H1 (cell line): ENCODE data around the gene BRIP1. TPM values are rescaled to one million over a fixed set of nuclear protein-coding genes. Genes with fewer than 3 reads are reported as not detected.

Source experiments
- CTCF ChIA-PET: fragments of 300-600 bp; sonication (Branson Sonifier 250); formaldehyde crosslinking; loops from one replicate; lab custom pipeline; 2021; ENCODE audit not compliant: partially characterized antibody; lab: Charles Lee
- POLR2A ChIA-PET: fragments of 300-600 bp; sonication (Branson Sonifier 250); formaldehyde crosslinking; loops from one replicate; lab custom pipeline; 2021; ENCODE audit warnings: inconsistent platforms; ENCODE audit not compliant: partially characterized antibody; lab: Charles Lee
- DNase-seq, 2 experiments: peaks; one replicate each; pipeline versions ENCODE4 v3.0.0 to v3.0.0-alpha.2; 2010 to 2022; ENCODE audit warnings: low spot score in 2 of 2, low read depth in 1 of 2, mixed read lengths in 1 of 2
- FAIRE-seq: peaks from 2 replicates; lab custom pipeline; 2011; peaks lifted over from hg19 to GRCh38; lab: Jason Lieb, UNC
- H2AFZ ChIP-seq: 2 replicates; pipeline ENCODE4 v1.8.1; 2012; ENCODE audit warnings: low read length, inconsistent platforms
- H2AK5ac ChIP-seq: 2 replicates; pipeline ENCODE4 v1.6.1; 2013; ENCODE audit warnings: low read depth, low read length
- H2BK120ac ChIP-seq: replicated peaks from 2 replicates; pipeline ENCODE3; 2013; ENCODE audit warnings: low read depth, low read length, inconsistent platforms
- H2BK12ac ChIP-seq: 2 replicates; pipeline ENCODE4 v1.6.1; 2013; ENCODE audit warnings: low read depth, low read length
- H2BK15ac ChIP-seq: 2 replicates; pipeline ENCODE4 v1.6.1; 2013; ENCODE audit warnings: low read length
- H2BK20ac ChIP-seq: 2 replicates; pipeline ENCODE4 v1.6.1; 2013; ENCODE audit warnings: low read length
- H2BK5ac ChIP-seq: 2 replicates; pipeline ENCODE4 v1.6.1; 2013; ENCODE audit warnings: low read depth, low read length
- H3K14ac ChIP-seq: 2 replicates; pipeline ENCODE4 v1.6.1; 2013; ENCODE audit warnings: inconsistent platforms; ENCODE audit not compliant: insufficient read length
- H3K18ac ChIP-seq: 2 replicates; pipeline ENCODE4 v1.6.1; 2013; ENCODE audit warnings: low read length; ENCODE audit errors: extremely low read depth
- H3K23ac ChIP-seq: 2 replicates; pipeline ENCODE4 v1.6.1; 2013; ENCODE audit warnings: inconsistent platforms; ENCODE audit not compliant: insufficient read length
- H3K23me2 ChIP-seq: 2 replicates; pipeline ENCODE4 v1.6.1; 2013; ENCODE audit warnings: low read depth, low read length
- H3K27ac ChIP-seq: 2 replicates; pipeline ENCODE4 v1.6.1; 2011; ENCODE audit warnings: low read depth, low read length, inconsistent platforms
- H3K27me3 ChIP-seq, 4 experiments: replicated peaks in 1 of 4; 1 replicate in 1 of 4; 2 replicates in 3 of 4; pipeline versions ENCODE4 v1.6.1 to v1.8.1; 2011 to 2013; ENCODE audit warnings: low read length in 3 of 4, mild to moderate bottlenecking in 3 of 4, inconsistent platforms in 2 of 4, mixed read lengths in 2 of 4, moderate library complexity in 1 of 4; ENCODE audit not compliant: control insufficient read depth in 3 of 4, insufficient read depth in 3 of 4; ENCODE audit errors: extremely low read depth in 1 of 4
- H3K36me3 ChIP-seq, 4 experiments: 2 replicates each; pipeline versions ENCODE4 v1.6.1 to v1.8.1; 2011 to 2013; ENCODE audit warnings: mild to moderate bottlenecking in 4 of 4, low read length in 3 of 4, moderate library complexity in 2 of 4, control low read depth in 1 of 4, inconsistent platforms in 1 of 4; ENCODE audit not compliant: insufficient read depth in 4 of 4, control insufficient read depth in 2 of 4
- H3K4ac ChIP-seq: replicated peaks from 2 replicates; pipeline ENCODE3; 2013; ENCODE audit warnings: low read length, low read depth, mixed read lengths, inconsistent platforms; ENCODE audit not compliant: insufficient read length
- H3K4me1 ChIP-seq, 4 experiments: replicated peaks in 1 of 4; 1 replicate in 1 of 4; 2 replicates in 3 of 4; pipeline versions ENCODE4 v1.6.1 to v1.8.1; 2011 to 2013; ENCODE audit warnings: low read length in 3 of 4, inconsistent platforms in 2 of 4, mixed read lengths in 1 of 4; ENCODE audit not compliant: insufficient read depth in 4 of 4, control insufficient read depth in 3 of 4
- H3K4me2 ChIP-seq, 2 experiments: 2 replicates each; pipeline versions ENCODE4 v1.6.1 to v1.8.1; 2011 to 2013; ENCODE audit warnings: low read depth in 2 of 2, low read length in 2 of 2, control low read depth in 1 of 2, inconsistent platforms in 1 of 2, mild to moderate bottlenecking in 1 of 2; ENCODE audit not compliant: insufficient read depth in 1 of 2
- H3K4me3 ChIP-seq, 4 experiments: fragments of 200-600, 300-600 bp in 1 of 4; sonication (generic), shearing (Covaris generic), sonication (Bioruptor Twin) in 1 of 4; 2 replicates each; pipeline versions ENCODE4 v1.5.1 to v1.8.1; 2011 to 2016; ENCODE audit warnings: low read length in 4 of 4, low read depth in 3 of 4, control low read depth in 2 of 4, inconsistent platforms in 2 of 4, mild to moderate bottlenecking in 2 of 4, mixed read lengths in 1 of 4, moderate library complexity in 1 of 4; ENCODE audit not compliant: insufficient read depth in 2 of 4; ENCODE audit errors: extremely low read depth in 1 of 4
- H3K56ac ChIP-seq: replicated peaks from 2 replicates; pipeline ENCODE3; 2013; ENCODE audit warnings: low read depth, mild to moderate bottlenecking, mixed read lengths, low read length, inconsistent platforms; ENCODE audit not compliant: insufficient read length
- H3K79me1 ChIP-seq: 2 replicates; pipeline ENCODE4 v1.6.1; 2013; ENCODE audit warnings: low read depth, low read length, control low read depth
- H3K79me2 ChIP-seq, 2 experiments: 2 replicates each; pipeline versions ENCODE4 v1.6.1 to v1.8.1; 2012 to 2013; ENCODE audit warnings: low read length in 2 of 2, mild to moderate bottlenecking in 2 of 2, inconsistent platforms in 1 of 2; ENCODE audit not compliant: insufficient read depth in 2 of 2, control insufficient read depth in 1 of 2
- H3K9ac ChIP-seq, 4 experiments: replicated peaks in 1 of 4; 1 replicate in 1 of 4; 2 replicates in 3 of 4; pipeline versions ENCODE4 v1.6.1 to v1.8.1; 2011 to 2013; ENCODE audit warnings: low read depth in 3 of 4, low read length in 3 of 4, control low read depth in 2 of 4, mild to moderate bottlenecking in 2 of 4, moderate library complexity in 2 of 4, inconsistent platforms in 1 of 4; ENCODE audit errors: extremely low read depth in 1 of 4
- H3K9me3 ChIP-seq, 2 experiments: 2 replicates each; pipeline versions ENCODE4 v1.6.1 to v1.8.1; 2012 to 2013; ENCODE audit warnings: mild to moderate bottlenecking in 2 of 2, moderate library complexity in 2 of 2, control low read depth in 1 of 2, inconsistent platforms in 1 of 2, low read depth in 1 of 2, low read length in 1 of 2, mixed read lengths in 1 of 2; ENCODE audit not compliant: insufficient read depth in 2 of 2
- H4K20me1 ChIP-seq, 2 experiments: replicated peaks in 1 of 2; 2 replicates each; pipeline versions ENCODE3 to v1.8.1; 2011 to 2013; ENCODE audit warnings: inconsistent platforms in 2 of 2, low read length in 2 of 2, mild to moderate bottlenecking in 1 of 2; ENCODE audit not compliant: insufficient read depth in 2 of 2, control insufficient read depth in 1 of 2
- H4K5ac ChIP-seq: 2 replicates; pipeline ENCODE4 v1.6.1; 2013; ENCODE audit warnings: low read length, low read depth, mixed read lengths, inconsistent platforms; ENCODE audit not compliant: insufficient read length
- H4K8ac ChIP-seq: 2 replicates; pipeline ENCODE4 v1.8.0; 2013; ENCODE audit warnings: mild to moderate bottlenecking, moderate library complexity, low read length, inconsistent platforms; ENCODE audit not compliant: insufficient read depth; ENCODE audit errors: extremely low read depth
- H4K91ac ChIP-seq: replicated peaks from 2 replicates; pipeline ENCODE3; 2013; ENCODE audit warnings: low read length, mixed read lengths, inconsistent platforms; ENCODE audit not compliant: insufficient read length
- ATF3 ChIP-seq: IDR thresholded peaks from 2 replicates; pipeline ENCODE4 v1.6.1; 2011; ENCODE audit warnings: low read depth, mild to moderate bottlenecking, low read length; ENCODE audit not compliant: insufficient read depth
- BCL11A ChIP-seq, 2 experiments: IDR thresholded peaks; one replicate each; pipeline ENCODE4 v1.6.1; 2011; ENCODE audit warnings: low read depth in 2 of 2, low read length in 2 of 2, mild to moderate bottlenecking in 2 of 2
- CEBPB ChIP-seq: IDR thresholded peaks from 2 replicates; pipeline ENCODE4 v1.6.1; 2012; ENCODE audit warnings: low read depth, low read length
- EZH2 ChIP-seq: fragments of 200-600 bp; sonication (generic); IDR thresholded peaks from 2 replicates; pipeline ENCODE4 v1.7.1; 2012; ENCODE audit warnings: low read depth, mild to moderate bottlenecking, moderate library complexity, low read length, inconsistent platforms; ENCODE audit not compliant: severe bottlenecking
- GABPA ChIP-seq: IDR thresholded peaks from 2 replicates; pipeline ENCODE4 v1.6.1; 2011; ENCODE audit warnings: mild to moderate bottlenecking, low read length, moderate library complexity, borderline replicate concordance; ENCODE audit not compliant: insufficient read depth
- KDM5A ChIP-seq: fragments of 200-600 bp; IDR thresholded peaks from 2 replicates; pipeline ENCODE4 v1.7.1; 2012; ENCODE audit warnings: mild to moderate bottlenecking, low read length, inconsistent platforms, mixed read lengths
- MAX ChIP-seq: IDR thresholded peaks from 2 replicates; pipeline ENCODE4 v1.6.1; 2012; ENCODE audit warnings: inconsistent platforms
- NRF1 ChIP-seq: IDR thresholded peaks from 2 replicates; pipeline ENCODE4 v1.6.1; 2011; ENCODE audit warnings: mild to moderate bottlenecking, low read depth, low read length, improper control_type of control experiment
- TAF7 ChIP-seq: optimal IDR thresholded peaks from 2 replicates; pipeline ENCODE3; 2011; ENCODE audit warnings: low read depth, mild to moderate bottlenecking, inconsistent platforms, low read length, moderate library complexity, borderline replicate concordance
- TCF12 ChIP-seq: IDR thresholded peaks from 2 replicates; pipeline ENCODE4 v1.6.1; 2011; ENCODE audit warnings: low read depth, mild to moderate bottlenecking, low read length
- WGBS, 2 experiments: shearing (Covaris generic) in 1 of 2; methylation state at CpG; one replicate each; pipeline versions ENCODE4 v1.1.6 to v1.1.7; 2013 to 2015; ENCODE audit warnings: low lambda C conversion rate in 2 of 2, mixed read lengths in 2 of 2, inconsistent platforms in 1 of 2, low coverage in 1 of 2, missing lambda C conversion rate in 1 of 2; ENCODE audit not compliant: insufficient replicate concordance in 2 of 2, insufficient coverage in 1 of 2, insufficient read length in 1 of 2; ENCODE audit errors: extremely low coverage in 1 of 2, missing lambda C conversion rate in 1 of 2; 5-methylcytosine and 5-hydroxymethylcytosine counted together
- polyA plus RNA-seq, 7 experiments: library from polyadenylated mRNA; depleted of rRNA in 3 of 7; stranded (reverse) in 5 of 7; unstranded in 2 of 7; fragments of >200 nt in 5 of 7; fragments of 200-250 nt in 2 of 7; gene quantifications; 1 replicate in 5 of 7; 2 replicates in 1 of 7; 4 replicates in 1 of 7; pipeline versions ENCODE4 v1.2.1 to v1.2.3, GENCODE V29; 2011 to 2013; ENCODE audit warnings: missing spikeins in 2 of 7, mixed read lengths in 2 of 7
- total RNA-seq: library from RNA; stranded (reverse); fragmentation: NEBNext Ultra II Directional; extraction: Animal tissue kit (Norgen Biotek cat#: 25700); gene quantifications from 2 replicates; pipeline ENCODE4 v1.2.1, GENCODE V29; 2021

The BRIP1 gene
- total and polyA plus RNA-seq, 2 of the 8 experiments (the other 6 are each of a cell fraction or from before 2014, with no cell fraction given), result 5.8 to 19.2 TPM

GRCh38 chr17:61737820-61738219 is 125.5 kb downstream of the BRIP1 start:
- peaks cover 0 to 17% (median 9%) of the 10 kb centered on the region in 4 experiments; a peak in 6 of 8 replicates for H3K36me3 ChIP-seq
- H2BK20ac ChIP-seq, result no peak overlapping the region
- no peak overlapping the region for H3K18ac ChIP-seq
- no peaks in the 10 kb centered on the region for H3K23me2 ChIP-seq
- H4K8ac ChIP-seq, result no peak overlapping the region
- H4K5ac ChIP-seq, result no peak overlapping the region
- H2BK5ac ChIP-seq, result no peak overlapping the region
- no peak overlapping the region for H2AK5ac ChIP-seq
- POLR2A ChIA-PET, result no interaction called here
- DNase-seq (no peak), FAIRE-seq (no peak)
- H2AFZ ChIP-seq, result no peak overlapping the region
- CTCF ChIA-PET, result no interaction called here
- no peak overlapping the region for H2BK120ac ChIP-seq
- H3K4me1 ChIP-seq, result no peaks in the 10 kb centered on the region
- H3K27me3 ChIP-seq, result no peaks in the 10 kb centered on the region
- H3K79me2 ChIP-seq, result no peaks in the 10 kb centered on the region
- no peak overlapping the region for H3K14ac ChIP-seq
- no peak overlapping the region for H3K9ac ChIP-seq
- H3K4me2 ChIP-seq, result no peak overlapping the region
- no peaks in the 10 kb centered on the region for H4K20me1 ChIP-seq
- no peak overlapping the region for H4K91ac ChIP-seq
- H3K4me3 ChIP-seq, result no peak overlapping the region
- TF ChIP-seq CEBPB, result no peak
- no peak for TF ChIP-seq BCL11A (IDR thresholded peaks at IDR 0.05; ENCODE audit: low read depth in 2 of 2, low read length in 2 of 2)
- no peak for TF ChIP-seq MAX
- no peak for TF ChIP-seq ATF3
- no peak for TF ChIP-seq EZH2
- no peak for TF ChIP-seq NRF1
- TF ChIP-seq GABPA, result no peak
- no peak for TF ChIP-seq TAF7
- TF ChIP-seq KDM5A, result no peak
- TF ChIP-seq TCF12, result no peak
- no peak overlapping the region for H3K56ac ChIP-seq
- H3K4ac ChIP-seq, result no peak overlapping the region
- WGBS, 2 experiments, result 92% methylated on average over 4 of the region's 4 CpGs; no CpG with 5 or more reads in 1 of the 2 experiments
- no peak overlapping the region for H2BK15ac ChIP-seq
- H3K23ac ChIP-seq, result no peak overlapping the region
- H3K27ac ChIP-seq, result no peak overlapping the region
- no peaks in the 10 kb centered on the region for H3K79me1 ChIP-seq
- 0 out of 4 replicates have a peak, but pooled peaks cover 0 to 2% of the 10 kb centered on the region in 2 experiments for H3K9me3 ChIP-seq
- H2BK12ac ChIP-seq, result no peak overlapping the region
